Muscle of arm (tissue), 12 donors: ENCODE results near the gene SKP2. TPM values are rescaled to one million over a fixed set of nuclear protein-coding genes. Genes with fewer than 3 reads are reported as not detected.
"Not testable (repeated sequence)": the region's sequence is repeated elsewhere in the genome, so short reads cannot be mapped to it uniquely, and the experiment has no call there.

ENCODE experiments used
- DNase-seq: peaks from one replicate; pipeline ENCODE4 v3.0.0-alpha.2; 2013
- polyA plus RNA-seq, 12 donors: library from polyadenylated mRNA; unstranded; fragments of 120-200 nt; gene quantifications; one replicate each; pipeline ENCODE4 v1.2.1, GENCODE V29; 2013; ENCODE audit not compliant: insufficient read length in 12 of 12

SKP2 gene
- polyA plus RNA-seq, 12 donors = 47.6 to 84.8 (median 61.7) TPM; not detected in 1

- DNase-seq = no peak
Observed at GRCh38 chr5:36153726-36154125, 1.8 kb downstream of the SKP2 start.

- no peak for DNase-seq
Observed at GRCh38 chr5:36155291-36155690, 3.4 kb downstream of the SKP2 start.

GRCh38 chr5:36156121-36156601, 4.2 kb downstream of the SKP2 start:
- peak; percentile 36 for DNase-seq

GRCh38 chr5:36156619-36157018, 4.7 kb downstream of the SKP2 start:
- DNase-seq = no peak

- DNase-seq = peak; percentile 15
Observed at GRCh38 chr5:36158144-36158543, 6.2 kb downstream of the SKP2 start.

- DNase-seq = no peak
Observed at GRCh38 chr5:36160617-36161016, 8.7 kb downstream of the SKP2 start.

GRCh38 chr5:36161361-36161760, 9.4 kb downstream of the SKP2 start:
- no peak for DNase-seq

- DNase-seq = no peak
Observed at GRCh38 chr5:36162810-36163486, 11.0 kb downstream of the SKP2 start.

GRCh38 chr5:36164461-36164860, 12.6 kb downstream of the SKP2 start:
- no peak for DNase-seq

GRCh38 chr5:36168737-36169136, 16.8 kb downstream of the SKP2 start:
- no peak for DNase-seq

- no peak for DNase-seq
Observed at GRCh38 chr5:36170832-36171424, 19.0 kb downstream of the SKP2 start.

GRCh38 chr5:36172599-36172998, 20.7 kb downstream of the SKP2 start:
- DNase-seq = no peak

- DNase-seq = no peak
Observed at GRCh38 chr5:36173426-36173825, 21.5 kb downstream of the SKP2 start.

- no peak for DNase-seq
Observed at GRCh38 chr5:36174119-36174518, 22.2 kb downstream of the SKP2 start.

- no peak for DNase-seq
Observed at GRCh38 chr5:36175043-36175442, 23.1 kb downstream of the SKP2 start.

GRCh38 chr5:36177154-36177553, 25.2 kb downstream of the SKP2 start:
- no peak for DNase-seq

- DNase-seq = peak; percentile 17
Observed at GRCh38 chr5:36177715-36178523, 26.0 kb downstream of the SKP2 start.

- DNase-seq = no peak
Observed at GRCh38 chr5:36178524-36178890, 26.6 kb downstream of the SKP2 start.

- no peak for DNase-seq
Observed at GRCh38 chr5:36179950-36180349, 28.0 kb downstream of the SKP2 start.

GRCh38 chr5:36180556-36181350, 28.8 kb downstream of the SKP2 start:
- DNase-seq = no peak

- no peak for DNase-seq
Observed at GRCh38 chr5:36181774-36182173, 29.9 kb downstream of the SKP2 start.

GRCh38 chr5:36184408-36184807, 32.5 kb downstream of the SKP2 start:
- DNase-seq = not testable (repeated sequence)
